ENCODE results near the gene MAPK8.

- TF ChIP-seq POLR2AphosphoS5 (IDR thresholded peaks at IDR 0.05): no peak
- no peak for TF ChIP-seq POLR2A (IDR thresholded peaks at IDR 0.05)
- TF ChIP-seq, protein P1, sequence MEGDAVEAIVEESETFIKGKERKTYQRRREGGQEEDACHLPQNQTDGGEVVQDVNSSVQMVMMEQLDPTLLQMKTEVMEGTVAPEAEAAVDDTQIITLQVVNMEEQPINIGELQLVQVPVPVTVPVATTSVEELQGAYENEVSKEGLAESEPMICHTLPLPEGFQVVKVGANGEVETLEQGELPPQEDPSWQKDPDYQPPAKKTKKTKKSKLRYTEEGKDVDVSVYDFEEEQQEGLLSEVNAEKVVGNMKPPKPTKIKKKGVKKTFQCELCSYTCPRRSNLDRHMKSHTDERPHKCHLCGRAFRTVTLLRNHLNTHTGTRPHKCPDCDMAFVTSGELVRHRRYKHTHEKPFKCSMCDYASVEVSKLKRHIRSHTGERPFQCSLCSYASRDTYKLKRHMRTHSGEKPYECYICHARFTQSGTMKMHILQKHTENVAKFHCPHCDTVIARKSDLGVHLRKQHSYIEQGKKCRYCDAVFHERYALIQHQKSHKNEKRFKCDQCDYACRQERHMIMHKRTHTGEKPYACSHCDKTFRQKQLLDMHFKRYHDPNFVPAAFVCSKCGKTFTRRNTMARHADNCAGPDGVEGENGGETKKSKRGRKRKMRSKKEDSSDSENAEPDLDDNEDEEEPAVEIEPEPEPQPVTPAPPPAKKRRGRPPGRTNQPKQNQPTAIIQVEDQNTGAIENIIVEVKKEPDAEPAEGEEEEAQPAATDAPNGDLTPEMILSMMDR (IDR thresholded peaks at IDR 0.05 in 8 of 11, conservative IDR thresholded peaks at IDR 0.05 in 3 of 11): no peak
These were observed 27.3 kb upstream of the MAPK8 start for GRCh38 chr10:48279081-48279751.
